Gastrocnemius medialis (tissue), 4 donors: Measurements from ENCODE around the gene MIX23. TPM values are rescaled to one million over a fixed set of nuclear protein-coding genes. Genes with fewer than 3 reads are reported as not detected.

Source experiments
- ATAC-seq, 2 donors: fragments of 150-250 bp; one replicate each; pipeline ENCODE4 v1.9.1; 2016
- DNase-seq, 2 donors: peaks; one replicate each; pipeline ENCODE4 v3.0.0-alpha.2; 2019
- H3K27ac ChIP-seq, 4 donors: fragments of 200-600 bp; sonication (generic); 1 replicate in 1 of 4; 2 replicates in 3 of 4; pipeline ENCODE4 v1.5.1; 2016 to 2018; ENCODE audit warnings: mild to moderate bottlenecking in 2 of 4, moderate library complexity in 1 of 4
- H3K27me3 ChIP-seq, 3 donors: fragments of 200-600 bp; sonication (generic) in 2 of 3; 1 replicate in 1 of 3; 2 replicates in 2 of 3; pipeline versions ENCODE4 v1.5.1 to v1.6.0; 2016 to 2019; ENCODE audit warnings: mild to moderate bottlenecking in 1 of 3, moderate library complexity in 1 of 3
- H3K36me3 ChIP-seq, 2 donors: fragments of 200-600 bp; sonication (generic) in 1 of 2; one replicate each; pipeline ENCODE4 v1.5.1; 2017 to 2018
- H3K4me1 ChIP-seq, 2 donors: fragments of 200-600 bp; sonication (generic) in 1 of 2; one replicate each; pipeline ENCODE4 v1.5.1; 2016 to 2017; ENCODE audit warnings: mild to moderate bottlenecking in 2 of 2
- H3K4me3 ChIP-seq, 4 donors: fragments of 200-600 bp; sonication (generic) in 3 of 4; 1 replicate in 1 of 4; 2 replicates in 3 of 4; pipeline ENCODE4 v1.5.1; 2016 to 2019; ENCODE audit warnings: mild to moderate bottlenecking in 2 of 4
- H3K9me3 ChIP-seq, 3 donors: fragments of 200-600 bp; sonication (generic) in 2 of 3; 1 replicate in 1 of 3; 2 replicates in 2 of 3; pipeline ENCODE4 v1.5.1; 2016 to 2019
- POLR2A ChIP-seq, 2 donors: fragments of 450-650 bp; IDR thresholded peaks; one replicate each; pipeline ENCODE4 v1.6.1; 2017; ENCODE audit warnings: antibody characterized with exemption in 2 of 2, mild to moderate bottlenecking in 2 of 2, moderate library complexity in 2 of 2
- in situ Hi-C, 4 donors: fragments of 200-750 bp; cut with MboI; loops; one replicate each; pipeline versions ENCODE4 v1.15.0 to v1.8.0; 2017; ENCODE audit warnings: low sequenced_read_pairs in 4 of 4
- intact Hi-C: fragments of 100-400 bp; cut with DNase I; formaldehyde crosslinking; loops from one replicate; pipeline ENCODE4 v1.15.1; 2023; ENCODE audit warnings: low total_unique reads
- total RNA-seq, 4 donors: library from RNA; depleted of rRNA; stranded (reverse); fragments of >200 nt; gene quantifications; one replicate each; pipeline versions ENCODE4 v1.1.0 to v1.2.3, GENCODE V29; 2016
- TF ChIP-seq, protein P1 (sequence below), 5 experiments: fragments of 450-650 bp in 3 of 5; fragments of 200-600 bp in 2 of 5; sonication (generic) in 2 of 5; IDR thresholded peaks in 4 of 5; conservative IDR thresholded peaks in 1 of 5; 1 replicate in 4 of 5; 2 replicates in 1 of 5; pipeline ENCODE4 v1.5.1; 2016 to 2019; ENCODE audit warnings: antibody characterized with exemption in 5 of 5, mild to moderate bottlenecking in 3 of 5, moderate library complexity in 3 of 5

The MIX23 gene
- total RNA-seq, 4 donors from 2014 or later: 16.5 to 26.0 (median 23.7) TPM

DNA sequence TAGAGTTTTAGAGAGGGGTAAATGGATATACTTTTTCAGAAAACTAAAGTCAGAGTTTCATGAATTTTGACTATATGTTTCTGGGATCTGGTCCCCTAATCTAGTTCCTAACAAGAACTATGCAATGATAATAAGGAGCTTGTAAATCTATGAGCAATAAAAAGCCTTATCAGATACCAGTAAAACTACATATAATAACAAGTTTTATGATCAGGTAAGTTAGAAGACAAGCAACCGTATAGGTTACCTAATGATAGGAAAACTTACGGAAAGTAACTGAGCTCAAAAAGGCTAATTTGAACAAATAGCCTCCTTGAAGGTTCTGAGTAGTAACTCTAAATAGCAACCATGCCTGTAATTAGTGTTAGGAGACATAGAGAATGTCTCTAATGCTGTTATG is 21.0 kb downstream of the MIX23 start:
- in situ Hi-C loops (loop anchor here in 2 of 4 donors (25.0 kb wide), 1 partner anchor 825 kb away; the partner anchor contains the start of gene POLQ (in 2 of the 2)), intact Hi-C loops (no loop called here)
- no peak for TF ChIP-seq POLR2A (IDR thresholded peaks at IDR 0.05)
- TF ChIP-seq, protein P1, sequence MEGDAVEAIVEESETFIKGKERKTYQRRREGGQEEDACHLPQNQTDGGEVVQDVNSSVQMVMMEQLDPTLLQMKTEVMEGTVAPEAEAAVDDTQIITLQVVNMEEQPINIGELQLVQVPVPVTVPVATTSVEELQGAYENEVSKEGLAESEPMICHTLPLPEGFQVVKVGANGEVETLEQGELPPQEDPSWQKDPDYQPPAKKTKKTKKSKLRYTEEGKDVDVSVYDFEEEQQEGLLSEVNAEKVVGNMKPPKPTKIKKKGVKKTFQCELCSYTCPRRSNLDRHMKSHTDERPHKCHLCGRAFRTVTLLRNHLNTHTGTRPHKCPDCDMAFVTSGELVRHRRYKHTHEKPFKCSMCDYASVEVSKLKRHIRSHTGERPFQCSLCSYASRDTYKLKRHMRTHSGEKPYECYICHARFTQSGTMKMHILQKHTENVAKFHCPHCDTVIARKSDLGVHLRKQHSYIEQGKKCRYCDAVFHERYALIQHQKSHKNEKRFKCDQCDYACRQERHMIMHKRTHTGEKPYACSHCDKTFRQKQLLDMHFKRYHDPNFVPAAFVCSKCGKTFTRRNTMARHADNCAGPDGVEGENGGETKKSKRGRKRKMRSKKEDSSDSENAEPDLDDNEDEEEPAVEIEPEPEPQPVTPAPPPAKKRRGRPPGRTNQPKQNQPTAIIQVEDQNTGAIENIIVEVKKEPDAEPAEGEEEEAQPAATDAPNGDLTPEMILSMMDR (IDR thresholded peaks at IDR 0.05 in 4 of 5, conservative IDR thresholded peaks at IDR 0.05 in 1 of 5): no peak
- Histone ChIP-seq H3K4me3 (no peak overlapping the region), H3K27me3 (no peaks in the 10 kb centered on the region), H3K36me3 (peaks cover 0 to 59% of the 10 kb centered on the region in 2 donors), H3K27ac (no peak overlapping the region), H3K4me1 (no peaks in the 10 kb centered on the region), H3K9me3 (no peaks in the 10 kb centered on the region)
- no peak for DNase-seq
- ATAC-seq: no peak

DNA sequence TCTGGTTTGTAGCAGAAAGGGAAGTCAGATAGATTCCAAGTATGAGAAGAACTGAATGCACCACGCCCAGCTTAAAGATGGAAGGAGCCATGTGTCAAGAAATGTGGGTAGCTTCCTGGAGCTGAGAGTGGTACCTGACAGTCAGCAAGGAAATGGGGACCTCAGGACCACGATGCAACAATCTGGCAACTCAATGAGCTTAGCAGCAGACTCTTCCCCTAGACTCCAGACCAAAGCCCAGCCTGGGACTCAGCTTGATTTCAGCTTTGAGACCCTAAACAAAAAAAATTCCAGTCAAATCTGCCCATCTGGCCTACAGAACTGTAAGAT is 24.4 kb downstream of the MIX23 start:
- H3K4me1 ChIP-seq: no peaks in the 10 kb centered on the region
- DNase-seq: no peak
- H3K4me3 ChIP-seq: no peak overlapping the region
- no peaks in the 10 kb centered on the region for H3K9me3 ChIP-seq
- TF ChIP-seq, protein P1 (IDR thresholded peaks at IDR 0.05 in 4 of 5, conservative IDR thresholded peaks at IDR 0.05 in 1 of 5): no peak
- TF ChIP-seq POLR2A (IDR thresholded peaks at IDR 0.05): no peak
- H3K27ac ChIP-seq: no peak overlapping the region
- in situ Hi-C loops: loop anchor here in 2 of 4 donors (25.0 kb wide), 1 partner anchor 821 kb away; the partner anchor contains the start of gene POLQ (in 2 of the 2)
- ATAC-seq: no peak
- intact Hi-C loops: no loop called here
- peaks cover 0 to 33% of the 10 kb centered on the region in 2 donors for H3K36me3 ChIP-seq
- no peaks in the 10 kb centered on the region for H3K27me3 ChIP-seq

DNA sequence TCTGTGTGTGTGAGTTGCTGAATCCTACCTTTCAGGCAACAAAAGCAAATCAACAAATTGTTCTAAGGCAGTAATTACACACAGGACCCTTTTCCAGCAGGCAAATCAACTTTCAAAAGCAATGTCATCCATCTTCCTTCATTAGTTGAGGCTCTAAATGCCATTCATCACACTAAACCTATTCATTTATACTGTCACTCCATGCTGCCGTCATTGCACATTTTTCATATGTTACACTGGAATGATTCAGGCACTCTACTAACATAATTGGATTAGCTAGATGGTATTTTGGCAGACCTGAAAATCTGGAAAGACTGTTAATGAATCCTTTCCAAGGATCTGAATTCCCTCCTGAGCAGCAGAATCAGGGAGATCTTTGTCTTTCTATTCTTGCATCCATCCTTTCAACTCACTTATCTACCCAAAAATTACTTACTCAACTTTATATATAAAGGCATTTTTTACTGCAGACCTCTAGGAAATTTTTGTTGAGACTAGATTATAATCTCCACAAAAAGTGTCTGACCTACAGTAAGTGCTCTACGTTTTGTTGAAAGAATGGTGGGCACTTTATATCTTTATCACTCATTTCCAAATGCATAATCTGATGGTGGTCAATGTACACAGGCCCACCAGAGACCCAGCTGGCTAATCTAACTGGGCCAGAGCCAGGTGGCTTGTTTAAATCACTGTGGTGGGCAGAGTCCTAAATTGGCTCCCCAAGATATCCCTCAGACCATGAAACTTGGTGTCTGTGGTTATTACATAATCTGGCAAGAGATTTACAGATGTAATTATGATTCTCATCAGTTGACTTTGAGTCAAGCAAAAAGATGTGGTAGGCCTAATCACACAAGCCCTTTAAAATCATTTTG is 25.0 kb downstream of the MIX23 start:
- no peaks in the 10 kb centered on the region for H3K9me3 ChIP-seq
- H3K4me1 ChIP-seq: no peaks in the 10 kb centered on the region
- no peak for DNase-seq
- no peak overlapping the region for H3K27ac ChIP-seq
- no peaks in the 10 kb centered on the region for H3K27me3 ChIP-seq
- intact Hi-C loops: no loop called here
- no peak overlapping the region for H3K4me3 ChIP-seq
- TF ChIP-seq, protein P1 (IDR thresholded peaks at IDR 0.05 in 4 of 5, conservative IDR thresholded peaks at IDR 0.05 in 1 of 5): no peak
- no peak for TF ChIP-seq POLR2A (IDR thresholded peaks at IDR 0.05)
- in situ Hi-C loops: loop anchor here in 2 of 4 donors (25.0 kb wide), 1 partner anchor 821 kb away; the partner anchor contains the start of gene POLQ (in 2 of the 2)
- no peak for ATAC-seq
- peaks cover 0 to 29% of the 10 kb centered on the region in 2 donors for H3K36me3 ChIP-seq

DNA sequence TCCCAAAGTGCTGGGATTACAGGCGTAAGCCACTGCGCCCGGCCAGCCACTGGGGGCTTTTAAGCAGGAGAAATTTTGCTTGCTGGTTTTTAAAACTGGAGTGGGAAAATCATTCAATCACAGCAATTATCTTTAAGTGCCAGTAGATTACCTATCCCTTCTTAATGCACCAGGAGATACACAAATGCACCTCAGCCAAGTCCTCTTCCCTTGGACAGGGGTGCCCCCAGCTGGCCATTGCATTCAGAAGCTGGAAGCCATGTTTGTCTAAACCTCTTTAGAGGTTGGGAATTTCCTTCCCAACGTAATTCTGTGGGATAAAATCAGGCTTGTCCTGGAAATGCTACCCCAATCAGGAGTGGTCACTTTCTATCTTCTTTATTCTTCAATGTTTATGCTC is 26.6 kb downstream of the MIX23 start:
- intact Hi-C loops (no loop called here), in situ Hi-C loops (loop anchor here in 2 of 4 donors (25.0 kb wide), 1 partner anchor 819 kb away; the partner anchor contains the start of gene POLQ (in 2 of the 2))
- TF ChIP-seq POLR2A (IDR thresholded peaks at IDR 0.05): no peak
- TF ChIP-seq, protein P1 (IDR thresholded peaks at IDR 0.05 in 4 of 5, conservative IDR thresholded peaks at IDR 0.05 in 1 of 5): no peak

More for the DNA sequence above, 26.6 kb downstream of the MIX23 start:
- no peaks in the 10 kb centered on the region for H3K27me3 ChIP-seq
- no peak overlapping the region for H3K4me3 ChIP-seq
- H3K27ac ChIP-seq: no peak overlapping the region
- H3K36me3 ChIP-seq: peaks cover 0 to 15% of the 10 kb centered on the region in 2 donors
- H3K4me1 ChIP-seq: no peaks in the 10 kb centered on the region
- DNase-seq (no peak), ATAC-seq (no peak)
- H3K9me3 ChIP-seq: no peaks in the 10 kb centered on the region
